HG03571 (cell line): ENCODE results near the gene SLC9A7.

ENCODE experiments used
- ATAC-seq: cut with Tn5 transposase; IDR thresholded peaks from one replicate; pipeline ENCODE4 v1.9.1; 2021; ENCODE audit not compliant: unreplicated experiment

The SLC9A7 gene

DNA sequence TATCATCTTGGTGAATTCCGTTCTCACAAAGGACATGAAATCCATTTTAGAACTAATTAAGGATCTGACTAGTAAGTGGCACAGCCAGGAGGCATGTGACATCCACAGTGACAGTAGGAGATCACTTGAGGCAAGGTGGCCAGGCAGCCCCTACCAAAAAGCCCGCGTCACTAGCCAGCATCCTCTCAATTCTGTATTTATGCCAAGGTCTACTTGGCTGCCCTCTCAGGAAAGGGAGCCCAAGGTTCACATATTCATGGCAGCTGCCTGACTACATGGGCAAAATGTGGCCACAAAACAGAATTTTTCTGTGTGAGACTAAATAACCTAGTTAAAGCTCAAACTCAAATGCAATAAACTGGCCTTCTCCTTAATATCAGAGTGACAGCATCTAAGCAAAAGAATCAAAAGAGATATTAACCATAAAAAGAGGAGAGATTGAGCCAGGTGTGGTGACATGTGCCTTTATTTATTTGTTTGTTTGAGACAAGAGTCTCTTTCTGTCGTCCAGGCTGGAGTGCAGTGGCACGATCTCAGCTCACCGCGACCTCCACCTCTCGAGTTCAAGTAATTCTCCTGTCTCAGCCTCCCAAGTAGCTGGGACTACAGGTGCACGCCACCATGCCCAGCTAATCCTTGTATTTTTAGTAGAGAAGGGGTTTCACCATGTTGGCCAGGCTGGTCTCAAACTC, 51.5 kb downstream of the SLC9A7 start:
- no peak for ATAC-seq

DNA sequence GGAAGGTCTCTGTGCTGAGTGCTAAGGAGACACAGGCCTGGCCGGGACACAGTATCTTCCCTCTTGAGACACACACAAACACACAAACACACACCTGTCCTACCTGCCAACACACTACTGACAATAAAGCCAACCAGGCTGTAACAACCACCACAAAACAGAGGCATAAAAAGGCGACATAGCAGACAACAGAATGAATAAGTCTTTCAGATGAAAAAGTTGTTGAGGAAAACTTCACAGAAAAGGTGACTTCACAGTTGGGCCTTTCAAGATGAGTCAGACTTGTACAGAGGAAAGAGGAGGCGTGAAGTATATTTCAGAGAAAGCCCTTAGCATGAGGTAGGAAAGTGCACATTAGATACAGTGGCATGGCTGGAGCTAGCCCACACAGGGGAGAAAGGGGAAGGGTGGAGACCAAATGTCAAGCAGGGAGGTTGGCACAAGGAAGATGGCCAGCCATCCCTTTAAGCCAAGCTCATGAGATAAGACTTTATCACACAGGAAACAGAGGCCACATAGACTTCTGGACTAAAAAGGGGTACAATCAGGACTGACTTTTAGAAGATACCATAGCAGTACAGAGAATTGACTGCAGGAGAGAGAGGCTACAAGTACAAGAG, 54.0 kb downstream of the SLC9A7 start:
- ATAC-seq = peak; percentile 89

DNA sequence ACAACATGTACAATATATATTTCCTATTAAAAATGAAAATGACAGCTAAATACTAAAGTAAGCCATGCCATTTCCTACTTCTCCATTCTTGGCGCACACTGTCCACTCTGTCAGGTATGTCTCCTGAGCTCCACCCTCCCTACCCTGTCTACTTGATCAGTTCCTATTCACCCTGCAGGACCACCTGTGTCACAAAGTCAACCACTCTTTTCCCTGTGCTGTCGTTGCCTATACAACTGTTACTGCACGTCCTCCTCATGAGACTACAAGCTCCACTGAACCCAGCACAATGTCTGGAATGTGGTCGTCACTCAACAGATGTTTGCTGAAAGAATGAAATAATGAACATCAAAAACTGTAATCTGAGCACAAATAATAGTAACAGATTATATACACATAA, 54.9 kb downstream of the SLC9A7 start:
- ATAC-seq = no peak

DNA sequence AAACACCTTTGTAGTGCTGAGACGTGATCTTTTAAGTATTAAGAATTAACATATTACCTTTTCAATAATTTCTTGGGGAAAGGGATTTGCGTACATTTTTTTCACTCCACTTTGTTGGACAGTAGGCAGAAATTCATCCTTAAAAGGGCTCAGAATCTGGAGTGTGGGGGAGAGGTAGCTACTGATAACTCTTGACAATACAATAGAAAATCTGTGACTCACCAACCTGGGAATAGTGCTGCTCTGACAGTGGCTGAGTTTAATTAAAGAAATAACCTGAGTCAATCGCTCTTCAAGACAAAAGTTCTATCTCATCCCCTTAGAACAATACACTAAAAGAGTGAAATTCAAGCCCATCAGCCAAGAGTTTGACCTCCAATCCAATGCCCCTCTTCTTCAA, 60.2 kb downstream of the SLC9A7 start:
- ATAC-seq = no peak

DNA sequence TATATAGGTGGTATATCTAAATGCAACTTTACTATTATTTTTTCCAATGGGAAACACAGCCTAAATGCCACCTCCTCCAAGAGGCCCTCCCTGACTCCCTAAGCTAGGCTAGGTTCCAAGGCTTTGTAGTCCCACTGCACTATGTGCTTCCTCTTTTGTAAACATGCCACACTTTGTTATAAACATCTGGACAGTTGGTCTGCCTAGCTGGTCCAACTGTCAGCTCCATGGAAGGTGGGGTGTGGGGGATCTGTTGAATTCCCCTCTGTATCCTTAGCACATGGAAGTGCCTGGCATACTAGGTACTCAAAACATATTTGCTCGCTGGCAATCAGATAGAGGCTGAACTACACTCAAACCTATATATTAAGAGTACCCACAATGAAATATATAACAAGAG, 63.4 kb downstream of the SLC9A7 start:
- no peak for ATAC-seq

DNA sequence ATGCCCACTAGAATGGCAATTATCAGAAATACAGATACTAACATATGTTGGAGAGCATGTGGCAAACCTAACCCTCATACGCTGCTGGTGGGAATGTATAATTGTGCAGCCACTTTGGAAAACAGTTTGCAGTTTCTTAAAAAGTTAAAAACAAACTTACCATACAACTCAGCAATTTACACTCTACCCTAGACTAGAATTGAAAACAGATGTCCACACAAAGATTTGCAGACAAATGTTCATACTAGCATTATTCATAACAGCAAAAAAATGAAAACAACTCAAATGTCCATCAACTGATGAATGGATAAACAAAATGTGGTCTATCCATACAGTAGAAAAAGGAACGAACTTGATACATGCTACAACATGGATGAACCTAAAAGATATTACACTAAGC, 64.4 kb downstream of the SLC9A7 start:
- no peak for ATAC-seq

DNA sequence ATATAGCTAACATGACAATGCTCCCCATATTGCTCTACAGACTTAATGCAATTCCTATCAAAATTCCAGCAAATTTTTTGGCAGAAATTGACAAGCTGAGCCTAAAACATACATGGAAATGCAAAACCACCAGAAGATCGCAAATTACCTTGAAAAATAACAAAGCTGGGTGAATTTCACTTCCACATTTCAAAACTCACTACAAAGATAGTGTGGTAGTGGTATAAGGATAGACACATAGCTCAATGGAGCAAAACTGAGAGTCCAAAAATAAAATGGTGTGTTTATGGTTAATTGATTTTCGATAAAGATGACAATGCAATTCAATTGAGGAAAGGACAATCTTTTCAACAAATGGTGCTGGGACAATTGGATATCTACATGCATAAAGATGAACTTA, 65.8 kb downstream of the SLC9A7 start:
- ATAC-seq = no peak

DNA sequence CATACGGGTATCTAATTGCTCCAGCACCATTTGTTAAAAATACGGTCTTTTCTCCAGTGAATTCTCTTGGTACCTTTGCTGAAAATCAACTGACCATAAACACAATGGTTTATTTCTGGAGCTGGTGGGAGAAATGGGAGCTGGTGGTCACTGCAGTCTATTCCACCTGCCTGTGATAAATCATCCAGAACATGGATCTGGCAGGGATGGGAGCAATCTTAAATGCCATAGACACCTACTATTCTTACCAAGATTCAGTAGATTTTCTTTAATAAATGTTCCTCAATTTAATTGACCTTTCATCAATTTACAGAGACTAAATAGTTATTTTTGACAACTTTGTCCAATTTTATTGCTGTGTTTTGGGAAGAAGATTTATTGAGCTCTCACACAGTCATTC, 68.1 kb downstream of the SLC9A7 start:
- ATAC-seq = no peak

DNA sequence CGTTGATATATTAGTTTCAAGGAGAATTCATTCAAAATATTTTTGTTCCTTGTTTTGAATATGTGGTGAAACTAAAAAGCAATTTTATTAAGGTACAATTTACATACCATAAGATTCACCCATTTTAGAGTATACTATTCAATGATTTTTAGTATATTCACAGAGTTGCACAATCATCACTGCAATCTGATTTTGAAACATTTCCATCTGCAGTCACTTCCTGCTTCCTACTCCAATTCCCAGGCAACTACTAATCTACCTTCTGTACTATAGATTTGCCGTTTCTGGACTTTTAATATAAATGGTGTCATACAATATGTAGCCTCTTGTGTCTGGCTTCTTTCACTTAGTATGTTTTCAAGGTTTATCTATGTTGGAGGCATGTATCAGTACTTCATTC, 71.3 kb downstream of the SLC9A7 start:
- no peak for ATAC-seq

DNA sequence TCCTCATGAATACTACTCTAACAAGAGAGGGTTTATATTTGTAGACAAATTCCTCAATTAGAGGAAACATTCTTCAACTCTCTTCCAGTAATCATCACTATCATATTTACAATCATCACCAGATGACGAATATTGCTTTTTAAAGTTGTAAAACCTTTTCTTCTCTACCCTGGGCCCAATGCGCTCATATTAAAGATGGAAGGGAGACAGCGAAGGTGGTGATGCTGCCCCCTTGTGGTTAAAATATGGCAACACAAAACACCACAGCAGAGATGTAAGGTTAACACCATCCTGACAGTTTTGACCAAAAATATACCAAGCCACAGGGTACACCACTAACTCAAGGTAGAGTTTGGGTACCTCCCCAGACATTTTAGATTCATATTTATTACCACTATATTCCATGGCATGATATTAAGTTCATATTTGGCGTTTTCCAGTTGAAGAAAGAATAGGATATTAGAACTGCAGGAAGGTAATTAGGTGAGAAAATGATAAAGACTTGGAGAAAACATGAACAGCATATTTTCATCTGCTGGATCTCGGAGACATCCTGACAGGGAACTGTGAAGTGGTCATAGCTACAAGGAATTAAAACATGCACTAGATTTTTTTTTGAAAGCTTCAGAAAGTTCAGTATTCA, 72.8 kb downstream of the SLC9A7 start:
- ATAC-seq = no peak

DNA sequence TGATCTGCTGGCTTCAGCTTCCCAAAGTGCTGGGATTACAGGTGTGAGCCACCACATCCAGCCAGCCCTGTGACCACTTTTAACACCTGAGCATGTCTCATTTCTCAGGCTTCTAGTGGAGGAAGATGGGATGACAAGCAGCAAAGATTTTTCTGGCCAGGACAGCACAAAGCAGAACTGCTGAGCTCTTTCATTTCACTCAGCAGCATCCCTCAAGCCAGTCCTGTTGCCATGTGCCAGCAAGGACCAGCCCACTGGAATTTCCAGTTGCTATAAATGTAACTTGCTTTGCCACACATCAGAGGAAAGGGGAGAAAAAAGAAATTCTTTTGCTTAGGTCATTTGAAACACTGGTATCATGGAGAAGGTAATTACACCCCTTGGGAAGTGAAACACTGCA, 75.9 kb downstream of the SLC9A7 start:
- no peak for ATAC-seq

DNA sequence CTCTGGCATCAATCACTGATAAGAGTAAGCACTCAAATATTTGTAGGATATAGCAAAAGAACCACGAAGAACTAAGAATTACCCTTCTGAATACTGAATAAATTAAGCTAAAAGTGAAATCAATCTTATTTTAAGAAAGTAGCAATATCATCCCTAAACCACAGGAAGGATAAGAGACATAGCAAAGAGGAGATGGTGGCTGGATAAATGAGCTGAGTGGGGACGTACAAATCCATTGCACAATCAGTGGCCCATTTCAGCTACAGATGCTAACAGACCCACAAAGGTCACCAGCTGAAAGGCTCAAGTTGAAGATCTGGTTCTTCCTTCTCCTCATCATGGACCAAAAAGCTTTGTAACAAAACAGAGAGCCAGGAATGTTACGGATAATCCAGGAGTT, 77.1 kb downstream of the SLC9A7 start:
- ATAC-seq = no peak

DNA sequence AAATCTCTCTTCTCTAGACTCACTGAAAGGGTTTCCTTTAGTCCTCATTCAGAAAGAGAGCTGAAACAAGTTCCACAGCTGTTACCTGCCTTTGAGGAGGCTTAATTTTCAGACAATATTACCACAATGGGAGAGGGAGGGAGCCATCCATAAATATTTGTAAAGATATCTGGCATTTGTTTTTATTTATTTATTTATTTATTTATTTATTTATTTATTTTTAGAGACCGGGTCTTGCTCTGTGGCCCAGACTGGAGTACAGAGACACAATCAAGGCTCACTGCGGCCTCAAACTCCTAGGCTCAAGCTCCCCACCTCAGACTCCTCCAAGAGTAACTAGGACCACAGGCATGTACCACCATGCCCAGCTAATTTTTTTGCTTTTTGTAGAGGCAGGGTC, 80.7 kb downstream of the SLC9A7 start:
- ATAC-seq = no peak

DNA sequence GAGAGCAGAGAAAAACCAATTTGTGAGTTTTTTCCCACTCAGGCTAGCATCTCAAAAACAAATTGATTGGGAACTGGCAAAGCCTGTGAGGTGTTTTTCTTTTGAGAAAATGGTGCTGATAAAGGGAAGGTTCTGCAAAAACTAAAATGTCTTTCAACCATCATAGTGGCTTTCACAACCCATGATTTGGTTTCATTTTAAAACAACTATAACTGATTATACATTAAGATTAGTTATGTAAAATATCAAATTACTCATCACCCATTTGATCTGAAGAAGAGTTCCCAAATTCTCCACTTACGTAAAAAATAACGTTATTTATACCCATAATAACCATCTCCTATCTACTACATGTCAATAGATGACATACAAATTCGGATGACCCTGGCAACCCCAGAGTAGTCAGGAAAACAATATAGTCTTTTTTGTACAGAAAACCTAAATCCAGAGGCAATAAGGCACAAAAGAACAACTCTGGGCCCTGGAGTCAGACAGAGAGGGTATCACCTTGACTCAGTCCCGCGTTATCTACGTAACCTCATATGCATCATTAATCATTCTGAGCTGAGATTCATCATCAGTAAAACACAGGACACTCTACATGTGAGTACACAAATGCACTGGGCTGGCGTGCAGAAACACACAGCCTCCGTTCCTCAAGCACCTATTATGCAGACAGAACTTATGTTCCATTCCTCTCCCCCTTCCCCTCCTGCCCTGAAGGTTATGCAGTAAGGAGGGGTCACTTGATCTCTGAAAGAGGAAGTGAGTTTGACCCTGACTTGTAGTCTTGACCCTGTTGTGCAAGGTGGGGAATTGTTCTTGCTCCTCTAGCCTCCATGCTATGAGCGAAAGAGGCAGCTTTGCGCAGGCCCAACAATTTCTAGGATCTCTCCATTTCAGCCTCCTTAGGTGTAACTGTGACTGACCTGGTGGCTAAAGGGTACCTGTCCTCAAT, 82.2 kb downstream of the SLC9A7 start:
- no peak for ATAC-seq

DNA sequence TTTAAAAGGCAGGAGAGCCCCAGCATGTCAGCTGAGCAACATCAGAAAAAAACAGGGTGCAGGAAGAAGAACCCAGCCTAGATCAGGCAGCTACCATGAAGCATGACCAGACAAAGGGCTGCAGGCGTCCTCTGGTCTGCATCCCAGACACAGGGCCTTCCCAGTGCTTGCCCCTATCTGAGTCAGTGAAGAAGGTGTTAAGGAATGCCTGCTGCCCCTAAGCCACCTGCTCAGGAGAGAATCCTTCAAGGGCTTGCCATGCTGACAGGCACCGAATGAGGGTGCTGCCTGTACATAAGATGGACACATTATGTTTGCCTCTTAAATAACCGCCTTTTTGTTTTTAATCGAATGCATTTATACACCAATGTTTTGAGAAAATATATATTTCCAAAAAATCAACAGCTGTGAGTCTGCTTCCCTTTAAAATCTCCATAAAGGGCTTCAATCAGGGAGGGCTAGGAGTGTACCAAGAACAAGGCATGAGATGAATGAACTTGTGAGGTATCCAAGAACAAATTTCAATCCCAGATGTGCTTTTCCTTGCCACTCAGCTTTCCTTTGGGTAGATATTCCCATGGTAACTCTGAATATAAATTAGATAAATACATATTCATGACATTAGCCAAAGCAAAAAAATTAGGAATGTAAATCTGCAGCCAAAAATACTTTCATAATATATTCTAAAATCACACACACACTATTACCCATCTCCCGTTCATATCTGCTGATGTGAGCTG, 85.1 kb downstream of the SLC9A7 start:
- no peak for ATAC-seq

DNA sequence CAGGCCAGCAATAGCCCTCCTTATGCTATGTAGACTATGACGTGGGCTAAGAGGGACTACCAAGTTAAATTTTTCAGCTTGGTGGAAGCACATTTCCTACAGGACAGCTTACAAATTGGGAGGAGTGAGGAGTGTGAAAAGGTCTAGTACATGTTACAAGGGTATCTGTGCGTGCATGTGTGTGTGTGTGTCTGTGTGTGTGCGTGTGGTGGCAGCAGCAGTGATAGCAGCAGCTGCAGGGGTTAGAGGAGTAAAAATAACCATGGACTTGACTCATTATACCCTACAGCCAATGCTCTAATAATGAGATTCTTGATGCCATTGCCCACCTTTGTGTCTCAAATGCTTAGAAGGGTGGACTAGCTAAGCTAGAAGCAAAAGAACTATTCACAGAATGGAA, 88.6 kb downstream of the SLC9A7 start:
- no peak for ATAC-seq

DNA sequence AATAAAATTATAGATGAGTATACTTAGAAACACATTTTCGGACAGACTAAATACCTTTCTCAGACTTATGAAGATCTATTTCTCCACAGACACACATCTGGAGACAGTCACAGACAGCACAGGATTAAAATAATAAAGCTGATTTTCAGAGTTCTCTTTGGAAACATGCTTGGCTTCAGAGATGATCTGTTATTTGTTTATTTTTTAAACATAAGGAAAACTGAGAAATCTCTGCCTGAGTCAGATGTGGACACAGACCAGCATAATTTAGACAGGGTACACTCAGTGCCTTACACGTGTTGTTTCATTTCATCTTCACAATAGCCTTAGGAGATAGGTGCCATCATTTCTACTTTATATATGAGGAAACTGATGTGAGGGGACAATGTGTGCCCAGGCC, 92.1 kb downstream of the SLC9A7 start:
- ATAC-seq = no peak

DNA sequence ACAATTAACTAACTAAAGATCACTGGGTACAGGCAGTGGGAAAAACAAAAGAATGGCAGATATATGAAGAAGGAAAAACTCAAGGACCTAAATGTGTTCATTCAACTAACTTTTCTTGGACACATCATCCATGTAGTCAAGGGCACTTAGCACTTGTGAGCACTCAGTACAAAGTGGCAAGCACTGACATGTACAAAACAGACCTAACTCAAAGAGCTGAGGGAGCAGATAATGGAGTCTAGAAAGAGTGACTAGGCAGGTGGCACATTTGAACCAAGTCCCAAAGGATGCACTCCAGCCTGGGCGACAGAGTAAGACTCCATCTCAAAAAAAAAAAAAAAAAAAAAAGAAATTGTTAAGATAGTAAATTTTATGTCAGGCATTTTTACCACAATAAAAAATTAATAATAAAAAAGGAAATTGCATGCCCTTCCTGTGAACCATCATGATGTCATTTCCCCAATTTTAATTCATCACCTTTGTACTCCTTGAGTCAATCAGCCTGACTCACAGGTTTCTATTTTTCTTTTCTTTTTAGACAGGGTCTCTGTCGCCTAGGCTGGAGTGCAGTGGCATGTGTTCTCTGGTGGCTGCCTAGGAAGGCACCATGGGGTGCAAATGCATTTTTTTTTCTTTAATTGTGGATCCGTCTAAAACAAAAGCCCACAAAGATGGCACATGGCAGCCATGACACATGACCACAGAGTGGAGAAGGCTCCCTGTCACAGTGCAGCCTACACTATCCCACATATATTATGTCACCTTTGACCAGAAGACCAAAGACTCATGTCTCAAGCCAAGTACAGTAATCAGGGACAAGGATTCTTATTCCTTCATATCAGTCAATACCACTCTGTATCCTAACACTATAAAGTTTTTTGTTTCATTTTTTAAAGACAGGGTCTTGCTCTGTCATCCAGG, 93.4 kb downstream of the SLC9A7 start:
- no peak for ATAC-seq

DNA sequence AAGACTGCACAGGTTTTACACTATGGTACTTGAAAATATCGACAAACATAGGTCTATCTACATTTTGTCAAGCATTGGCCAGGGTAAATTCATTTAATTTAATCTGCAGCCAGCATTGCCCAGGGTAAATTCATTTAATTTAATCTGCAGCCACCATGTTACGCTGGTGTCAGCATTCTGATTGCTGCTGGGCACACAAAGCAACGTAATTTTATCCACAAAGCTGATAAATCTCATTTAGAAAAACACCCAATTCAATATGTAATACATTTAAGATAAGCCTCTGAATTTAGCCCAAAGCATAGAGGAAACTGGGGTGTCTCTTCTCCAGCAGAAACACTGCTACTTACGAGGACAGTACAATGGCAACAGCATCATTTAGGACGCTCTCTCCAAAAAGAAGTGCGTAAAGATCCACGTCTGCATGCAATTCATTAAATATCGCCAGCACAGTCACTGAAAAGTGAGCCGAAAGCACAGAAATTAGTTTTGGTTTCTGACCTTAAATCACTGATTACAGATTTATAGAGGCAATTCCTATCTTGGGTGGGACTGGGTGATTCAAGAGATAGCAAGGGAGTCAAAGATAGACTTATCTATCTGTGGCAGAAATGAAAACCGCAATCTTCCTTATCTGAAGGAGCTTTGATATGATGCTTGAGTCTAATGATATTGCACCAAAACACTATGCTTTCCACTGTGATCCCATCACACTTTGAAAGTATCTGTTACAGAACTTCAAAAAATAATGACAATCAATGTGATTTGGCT, 96.5 kb downstream of the SLC9A7 start:
- no peak for ATAC-seq
